Erythroblast (primary cell): ENCODE data around the gene NUDT21.

Experiments used
- GATA1 ChIP-seq: IDR thresholded peaks from 2 replicates; pipeline ENCODE4 v1.6.1; 2011; ENCODE audit warnings: low read depth, mild to moderate bottlenecking, control low read depth, low read length, moderate library complexity
- POLR2A ChIP-seq: IDR thresholded peaks from 2 replicates; pipeline ENCODE4 v1.6.1; 2011; ENCODE audit warnings: mild to moderate bottlenecking, low read length

DNA sequence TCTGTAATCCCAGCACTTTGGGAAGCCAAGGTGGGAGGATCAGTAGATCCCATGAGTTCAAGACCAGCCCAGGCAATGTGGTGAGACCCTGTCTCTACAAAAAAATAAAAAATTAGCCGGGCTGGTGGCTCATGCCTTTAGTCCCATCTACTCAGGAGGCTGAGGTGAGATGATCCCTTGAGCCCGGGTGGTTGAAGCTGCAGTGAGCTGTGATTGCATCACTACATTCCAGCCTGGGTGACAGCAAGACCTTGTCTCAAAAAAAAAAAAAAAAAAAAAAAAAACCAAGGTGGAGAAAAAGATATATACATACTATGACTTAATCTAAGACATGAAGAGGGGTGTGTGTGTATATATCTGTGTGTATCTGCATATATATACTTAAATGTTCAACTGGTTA is 42.0 kb upstream of the NUDT21 start:
- TF ChIP-seq POLR2A (no peak), GATA1 (no peak)
